ENCODE results near the gene TEX28.
"Not testable (repeated sequence)": the region's sequence is repeated elsewhere in the genome, so short reads cannot be mapped to it uniquely, and the experiment has no call there.

GRCh38 chrX:154257282-154257681 is 37.6 kb downstream of the TEX28 start, which contains the start of gene OPN1MW3:
- TF ChIP-seq POLR2A, CTCF (IDR thresholded peaks at IDR 0.05): not testable (repeated sequence)
